NCI-H460 (cell line): Measurements from ENCODE around the gene TRIM15. TPM values are rescaled to one million over a fixed set of nuclear protein-coding genes. Genes with fewer than 3 reads are reported as not detected.
"Not testable (repeated sequence)": the region's sequence is repeated elsewhere in the genome, so short reads cannot be mapped to it uniquely, and the experiment has no call there.

ENCODE experiments used
- DNase-seq: peaks from one replicate; pipeline ENCODE4 v3.0.0-alpha.2; 2016; ENCODE audit warnings: low read depth; ENCODE audit errors: extremely low read depth
- polyA plus RNA-seq: library from polyadenylated mRNA; depleted of rRNA; stranded (reverse); fragments of >200 nt; gene quantifications from 2 replicates; pipeline ENCODE4 v1.2.3, GENCODE V29; 2014; cell fraction: nucleus; rRNA removed
- total RNA-seq: library from RNA; depleted of rRNA; stranded (reverse); fragments of >200 nt; shearing (Covaris generic); gene quantifications from 2 replicates; pipeline ENCODE4 v1.2.3, GENCODE V29; 2014; rRNA removed

Gene TRIM15
- 0.12 TPM in 1 of 2 replicates, not detected in the other for total RNA-seq
- not detected in 2 replicates for polyA plus RNA-seq

DNA sequence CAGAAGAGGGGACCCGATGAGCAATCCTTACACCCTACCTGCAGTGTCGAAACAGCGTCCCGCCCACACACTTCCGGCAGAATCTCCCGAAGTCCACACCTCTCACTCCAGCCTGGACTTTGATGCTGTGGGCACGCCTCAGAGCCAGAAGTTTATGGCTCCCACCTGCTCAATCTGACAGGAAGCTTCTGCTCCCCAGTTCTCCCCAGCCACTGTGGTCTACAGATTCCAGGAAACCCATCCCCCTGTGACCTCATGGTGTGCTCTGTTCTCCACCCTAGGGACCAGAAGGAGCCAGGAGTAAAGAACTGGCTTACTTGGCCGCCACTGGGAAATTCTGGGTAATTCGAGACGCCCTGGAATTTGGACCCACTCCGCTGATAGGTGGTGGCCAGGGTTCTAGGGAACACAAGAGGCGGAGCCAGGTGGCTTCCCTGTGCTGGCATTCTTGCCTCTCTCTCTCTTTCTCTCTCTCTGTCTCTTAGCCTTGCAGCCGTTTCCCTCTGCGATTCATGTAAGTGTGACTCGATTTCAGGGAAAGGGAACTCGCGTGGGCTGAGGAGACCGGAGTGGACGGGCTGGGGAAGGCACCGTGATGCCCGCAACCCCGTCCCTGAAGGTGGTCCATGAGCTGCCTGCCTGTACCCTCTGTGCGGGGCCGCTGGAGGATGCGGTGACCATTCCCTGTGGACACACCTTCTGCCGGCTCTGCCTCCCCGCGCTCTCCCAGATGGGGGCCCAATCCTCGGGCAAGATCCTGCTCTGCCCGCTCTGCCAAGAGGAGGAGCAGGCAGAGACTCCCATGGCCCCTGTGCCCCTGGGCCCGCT lies at the start of gene TRIM15:
TSS of gene TRIM15 (plus strand) at position 457 of the 828 bp plus-strand sequence. CDS start at position 596, 139 bp downstream.
- DNase-seq: no peak

DNA sequence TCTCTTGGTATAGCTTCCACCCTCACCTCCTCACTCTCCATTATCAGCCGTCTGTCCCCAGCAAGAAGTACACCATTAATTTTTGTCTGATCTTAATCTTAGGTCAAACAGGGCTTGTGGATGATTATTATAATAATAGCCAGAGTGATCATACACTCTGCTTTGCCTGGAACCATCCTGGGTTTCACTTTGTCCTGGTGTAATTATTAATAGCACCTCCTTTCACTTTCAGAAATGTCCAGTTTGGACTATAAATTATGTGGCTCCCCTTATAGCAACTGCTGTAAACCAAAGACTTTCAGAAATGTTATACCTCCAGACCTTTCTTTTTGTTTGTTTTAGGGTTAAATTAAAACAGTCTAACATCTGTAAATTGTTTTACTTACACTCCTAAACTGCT lies 49.5 kb upstream of the TRIM15 start:
- DNase-seq: no peak

DNA sequence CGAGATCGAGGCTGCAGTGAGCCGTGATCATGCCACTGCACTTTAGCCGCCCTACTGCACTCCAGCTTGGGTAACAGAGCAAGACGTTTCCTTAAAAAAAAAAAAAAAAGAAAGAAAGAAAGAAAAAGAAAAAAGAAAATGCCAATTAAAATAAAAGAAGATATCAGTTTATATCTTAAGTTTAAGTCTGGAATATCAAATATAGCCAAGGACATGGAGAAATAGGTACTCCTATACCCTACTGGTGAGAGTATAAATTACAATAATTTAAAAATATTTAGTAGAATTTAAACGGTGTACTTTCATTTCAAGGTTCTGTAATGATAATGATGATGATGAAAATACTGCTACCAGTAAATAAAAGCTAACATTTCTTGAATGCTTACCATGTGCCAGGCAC lies 46.6 kb upstream of the TRIM15 start:
- no peak for DNase-seq

DNA sequence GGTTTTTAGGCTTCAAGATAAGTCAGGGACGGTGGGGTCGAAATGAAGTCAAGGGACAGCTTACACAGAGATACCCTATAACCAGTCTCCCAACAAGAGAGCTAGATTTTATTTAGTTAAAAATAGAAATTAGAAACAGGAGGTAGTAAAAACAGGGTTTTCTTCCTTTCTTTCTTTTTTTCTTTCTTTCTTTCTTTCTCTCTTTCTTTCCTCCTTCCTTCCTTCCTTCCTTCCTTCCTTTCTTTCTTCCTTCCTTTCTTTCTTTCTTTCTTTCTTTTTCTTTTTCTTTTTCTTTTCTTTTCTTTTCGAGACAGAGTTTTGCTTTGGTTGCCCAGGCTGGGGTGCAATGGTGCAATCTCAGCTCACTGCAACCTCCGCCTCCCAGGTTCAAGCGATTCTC lies 44.7 kb upstream of the TRIM15 start:
- not testable (repeated sequence) for DNase-seq

DNA sequence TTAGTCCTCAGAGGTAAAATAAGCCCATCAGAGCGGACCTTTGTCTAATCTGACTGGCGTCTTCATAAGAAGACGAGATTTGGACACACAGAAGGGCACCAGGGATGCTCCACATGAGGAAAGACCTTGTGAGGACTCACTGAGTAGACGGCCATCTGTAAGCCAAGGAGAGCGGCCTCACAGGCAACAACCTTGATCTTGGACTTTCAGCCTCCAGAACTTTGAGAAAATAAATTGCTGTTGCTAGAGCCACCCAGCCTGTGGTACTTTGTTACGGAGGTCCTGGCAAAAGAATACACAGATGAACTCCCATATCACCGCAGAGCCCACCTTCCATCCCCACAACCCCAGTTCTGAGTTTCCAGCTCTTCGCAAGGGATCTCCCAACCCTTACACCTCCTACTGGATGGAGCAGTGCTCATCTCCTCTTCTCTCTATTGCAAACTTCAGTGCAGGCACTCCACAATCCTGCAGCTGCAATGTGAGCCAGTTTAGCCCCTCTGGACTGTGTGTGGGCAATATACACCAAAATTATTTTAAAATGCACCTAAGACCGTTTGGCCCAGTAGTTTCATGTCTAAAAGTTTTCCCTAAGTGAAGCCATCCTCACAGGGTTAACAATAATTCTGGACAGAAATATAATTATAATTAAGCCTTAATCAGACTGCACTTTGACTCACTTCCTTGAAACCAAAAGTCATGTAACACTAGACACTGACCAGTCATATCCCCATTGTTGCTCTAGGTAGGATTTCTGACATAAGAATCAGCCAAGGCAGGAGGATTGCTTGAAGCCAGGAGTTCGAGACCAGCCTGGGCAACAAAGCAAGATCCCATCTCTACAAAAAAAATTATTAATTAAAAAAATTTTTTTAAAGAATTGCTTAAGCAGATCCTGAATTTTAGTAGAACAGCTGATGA lies 41.6 kb upstream of the TRIM15 start:
- DNase-seq: no peak

DNA sequence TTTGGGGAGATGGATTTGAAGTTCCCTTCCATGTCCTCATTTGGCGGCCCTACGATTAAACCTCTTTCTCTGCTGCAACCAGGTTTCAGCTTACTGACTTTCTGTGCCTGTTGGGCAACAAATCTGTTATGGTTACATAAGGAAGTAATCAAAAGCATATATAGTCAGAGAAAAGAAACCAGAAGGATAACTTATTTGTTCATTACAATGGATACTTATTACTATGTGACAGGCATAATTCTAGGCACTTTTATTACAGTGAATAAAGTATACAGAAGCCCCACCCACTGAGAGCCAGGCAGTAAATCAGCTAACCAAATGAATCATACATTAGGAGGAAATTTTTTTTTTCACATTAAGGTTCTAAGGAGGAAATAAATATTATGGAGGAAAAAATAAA lies 40.8 kb upstream of the TRIM15 start:
- DNase-seq: no peak

DNA sequence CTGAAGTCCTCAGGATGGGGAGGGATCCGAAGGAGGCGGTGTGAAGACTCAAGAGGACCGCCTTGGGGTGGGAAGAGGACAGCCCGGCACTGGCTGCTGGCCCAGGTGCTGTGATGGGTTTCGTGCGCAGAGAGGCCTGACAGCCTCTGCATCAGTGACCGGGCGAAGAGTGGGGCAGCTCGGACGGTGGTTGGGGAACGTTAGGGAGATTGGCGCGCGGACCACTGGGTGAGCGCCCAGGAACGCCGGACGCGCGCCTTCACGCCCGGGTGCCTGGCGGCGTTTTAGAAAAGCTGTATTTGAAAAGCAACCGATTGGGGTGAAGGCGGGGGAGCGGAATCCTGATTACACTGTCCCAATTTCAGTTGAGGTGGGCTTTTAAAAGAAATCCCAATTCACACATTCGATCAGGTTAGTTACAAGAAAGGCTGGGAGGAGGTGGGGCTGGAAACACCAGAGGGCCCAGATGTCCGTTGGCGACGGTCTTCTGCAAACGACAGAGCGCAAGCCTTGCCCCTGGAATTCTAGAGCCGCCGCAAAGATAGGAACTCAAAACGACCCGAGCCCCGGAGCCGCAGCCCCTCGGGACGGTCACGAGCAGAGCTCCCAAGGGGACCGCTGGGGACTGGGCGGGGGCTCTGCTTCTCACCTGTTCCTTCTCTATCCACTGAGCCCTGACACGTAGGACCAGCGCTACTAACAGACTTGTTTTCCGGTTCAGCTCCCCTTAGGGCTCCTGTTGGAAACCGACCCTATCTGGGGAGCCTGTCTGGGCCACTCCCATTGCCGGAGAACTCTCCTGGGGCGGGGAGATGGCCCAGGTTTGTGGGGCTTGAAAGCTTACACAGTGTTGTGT lies 35.9 kb upstream of the TRIM15 start:
- DNase-seq: no peak

DNA sequence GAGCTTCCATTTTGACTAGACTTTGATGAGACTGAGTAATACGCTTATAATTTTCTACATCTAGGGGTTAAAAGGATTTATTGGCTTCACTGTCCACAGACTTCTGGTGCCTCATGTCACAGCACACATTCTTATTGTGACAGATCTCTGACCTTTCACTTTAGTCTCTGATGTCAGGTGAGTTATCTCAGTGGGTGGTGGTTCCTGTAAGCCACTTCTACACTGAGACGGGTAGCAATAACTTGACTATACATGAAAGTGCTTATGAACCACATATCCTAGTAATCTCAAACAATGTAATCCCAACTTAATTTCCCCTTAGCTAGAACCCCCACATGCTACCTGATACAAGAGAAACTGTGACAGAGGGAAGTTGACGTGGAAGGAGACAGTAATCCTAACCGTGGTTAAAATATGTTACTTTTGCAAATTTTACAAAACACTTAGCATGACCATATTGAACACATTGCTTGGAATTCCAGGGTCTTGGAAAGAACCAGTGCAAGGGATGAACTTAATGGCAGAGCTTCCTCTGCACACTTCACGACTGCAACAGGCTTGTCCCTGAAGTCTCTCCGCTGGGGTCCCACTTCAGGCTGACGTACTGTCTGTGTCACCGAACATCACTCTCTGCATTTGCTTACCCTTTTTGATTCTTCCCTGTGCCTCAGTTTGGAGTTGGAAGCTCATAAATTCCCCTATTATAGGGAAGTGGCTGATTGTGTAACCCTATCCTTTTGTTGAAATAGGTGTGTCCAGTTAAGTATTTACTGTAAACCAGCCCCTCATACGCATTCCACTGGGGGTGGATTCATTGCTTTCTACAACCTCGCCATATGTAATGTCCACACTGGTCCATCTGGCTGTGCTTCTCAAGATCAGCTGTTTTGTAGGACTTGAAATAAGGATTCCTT lies 33.8 kb upstream of the TRIM15 start:
- DNase-seq: no peak

DNA sequence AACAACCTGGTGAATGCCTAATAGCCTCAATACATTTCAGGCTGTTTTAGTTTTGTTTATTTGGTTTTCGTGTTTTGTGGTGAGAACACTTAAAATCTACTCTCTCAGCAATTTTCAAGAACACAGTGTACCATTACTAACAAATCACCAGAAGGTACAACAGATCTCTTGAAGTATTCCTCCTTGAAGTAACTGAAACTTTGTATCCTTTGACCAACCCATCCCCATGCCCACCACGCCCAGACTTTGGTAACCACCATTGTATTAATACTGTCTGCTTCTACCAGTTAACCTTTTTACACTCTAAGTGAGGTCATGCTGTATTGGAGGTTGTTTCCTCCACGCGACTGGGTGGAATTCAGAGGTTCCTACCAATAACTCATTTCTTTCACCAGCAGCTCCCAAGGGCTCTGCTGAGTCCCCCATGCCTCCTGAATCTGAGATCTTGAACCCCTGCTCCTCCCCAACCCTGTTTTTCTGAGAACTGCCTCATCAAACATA lies 33.1 kb upstream of the TRIM15 start:
- DNase-seq: no peak

DNA sequence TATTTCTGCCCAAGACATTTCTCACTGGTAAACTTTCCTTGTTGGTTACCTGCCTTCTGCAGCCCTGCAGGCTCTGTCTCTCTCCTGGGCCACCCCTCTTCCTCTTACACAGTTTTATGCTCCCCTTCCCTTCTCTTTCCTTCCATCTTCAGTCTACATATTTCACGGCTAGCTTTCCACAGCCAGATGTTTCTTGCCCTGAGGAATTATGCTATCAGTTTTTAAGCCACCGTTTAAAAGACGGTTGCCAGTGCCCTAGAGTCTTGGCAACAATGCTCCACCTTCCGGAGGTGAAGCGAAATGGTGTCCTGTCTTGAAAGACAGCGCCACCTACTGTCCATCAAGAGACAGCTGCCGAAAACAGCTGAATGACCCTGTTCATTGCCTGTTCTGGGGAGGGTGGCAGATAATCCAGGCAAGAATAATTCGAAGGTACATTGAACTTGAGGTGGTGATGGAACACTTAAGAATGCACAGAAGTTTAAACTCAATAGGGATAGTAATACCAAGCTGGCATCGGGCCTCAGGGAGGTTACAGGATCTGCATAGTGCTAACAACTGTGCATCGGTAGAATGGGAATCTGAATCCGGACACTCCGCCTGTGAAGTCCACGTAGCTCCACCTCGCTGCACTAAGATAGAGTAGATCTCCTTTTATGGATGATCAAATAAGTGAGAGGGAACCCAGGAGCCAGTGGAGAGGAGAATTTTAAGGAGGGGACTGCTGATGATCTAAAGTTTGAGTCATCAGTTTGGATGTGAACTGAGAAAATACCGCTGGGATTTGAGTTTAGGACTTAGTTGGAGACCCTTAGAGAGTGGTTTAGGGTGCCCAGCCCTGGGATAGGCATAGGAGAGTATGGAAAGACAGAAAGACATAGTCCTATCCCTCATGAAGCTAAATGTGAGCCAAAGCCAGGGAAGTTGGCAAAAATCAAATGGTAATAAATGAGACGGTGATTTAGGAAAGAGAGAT lies 32.2 kb upstream of the TRIM15 start:
- DNase-seq: peak; percentile 74

DNA sequence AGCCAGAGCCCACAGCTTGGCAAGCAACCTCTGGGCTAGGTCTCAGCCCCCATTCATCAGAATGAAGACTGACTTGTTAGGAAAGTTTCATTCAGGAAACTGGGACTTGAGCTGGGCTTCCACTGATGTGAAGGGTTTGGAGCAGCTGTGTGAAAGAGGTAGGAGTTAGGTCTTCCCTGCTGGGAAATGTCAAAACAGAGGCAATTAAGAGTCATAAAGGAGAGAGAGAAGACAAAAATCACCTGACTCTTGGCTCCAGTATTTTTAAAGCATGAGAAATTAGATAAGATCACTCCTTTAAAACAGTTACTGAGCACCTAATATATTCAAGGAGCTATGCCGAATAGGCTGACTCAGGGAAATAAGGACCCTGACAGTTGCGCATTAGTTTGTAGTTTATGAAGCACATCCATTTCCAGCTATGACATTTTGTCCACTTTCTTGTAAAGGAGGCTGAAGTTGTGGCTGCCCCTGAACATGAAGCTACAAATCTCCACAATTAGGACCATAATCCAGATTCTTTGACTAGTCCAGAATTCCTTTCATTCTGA lies 31.3 kb upstream of the TRIM15 start:
- DNase-seq: no peak

DNA sequence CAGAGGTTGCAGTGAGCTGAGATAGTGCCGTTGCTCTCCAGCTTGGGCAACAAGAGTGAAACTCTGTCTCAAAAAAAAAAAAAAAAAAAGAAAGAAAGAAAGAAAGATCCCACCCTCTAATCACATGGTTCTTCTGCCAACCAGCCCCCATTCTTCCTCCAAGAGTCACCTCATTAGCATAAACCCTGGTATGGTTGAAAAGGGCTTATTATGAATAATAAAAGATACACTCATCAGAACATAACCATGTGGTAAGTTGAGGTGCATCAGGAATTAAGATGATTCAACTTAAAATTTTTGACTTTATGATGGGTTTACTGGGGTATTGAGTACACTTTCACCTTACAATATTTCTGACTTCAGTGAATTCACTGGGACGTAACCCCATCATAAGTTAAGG lies 28.2 kb upstream of the TRIM15 start:
- DNase-seq: no peak

DNA sequence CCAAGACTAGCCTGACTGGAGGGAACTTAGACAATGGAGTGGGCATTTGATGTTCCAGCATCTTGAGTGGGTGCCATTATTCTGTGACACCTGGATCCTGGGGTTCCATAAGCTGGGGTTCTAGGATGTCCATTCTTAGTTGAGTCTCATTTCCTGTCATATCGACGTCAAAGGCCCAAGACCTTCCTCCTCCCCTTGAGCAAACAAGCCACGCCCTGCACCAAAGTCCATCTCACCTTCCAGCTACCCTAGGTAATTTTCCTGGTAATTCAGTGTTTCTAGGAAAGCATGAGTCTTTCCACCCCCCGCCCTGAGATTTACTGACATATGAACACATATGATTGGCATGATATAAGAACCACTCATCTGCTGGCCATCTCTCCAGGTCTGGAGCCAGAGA lies 27.6 kb upstream of the TRIM15 start, which contains the start of gene TRIM40:
TSS of gene TRIM40 (plus strand) at position 384 of the 400 bp plus-strand sequence. CDS start 897 bp downstream, outside the sequence.
- no peak for DNase-seq

DNA sequence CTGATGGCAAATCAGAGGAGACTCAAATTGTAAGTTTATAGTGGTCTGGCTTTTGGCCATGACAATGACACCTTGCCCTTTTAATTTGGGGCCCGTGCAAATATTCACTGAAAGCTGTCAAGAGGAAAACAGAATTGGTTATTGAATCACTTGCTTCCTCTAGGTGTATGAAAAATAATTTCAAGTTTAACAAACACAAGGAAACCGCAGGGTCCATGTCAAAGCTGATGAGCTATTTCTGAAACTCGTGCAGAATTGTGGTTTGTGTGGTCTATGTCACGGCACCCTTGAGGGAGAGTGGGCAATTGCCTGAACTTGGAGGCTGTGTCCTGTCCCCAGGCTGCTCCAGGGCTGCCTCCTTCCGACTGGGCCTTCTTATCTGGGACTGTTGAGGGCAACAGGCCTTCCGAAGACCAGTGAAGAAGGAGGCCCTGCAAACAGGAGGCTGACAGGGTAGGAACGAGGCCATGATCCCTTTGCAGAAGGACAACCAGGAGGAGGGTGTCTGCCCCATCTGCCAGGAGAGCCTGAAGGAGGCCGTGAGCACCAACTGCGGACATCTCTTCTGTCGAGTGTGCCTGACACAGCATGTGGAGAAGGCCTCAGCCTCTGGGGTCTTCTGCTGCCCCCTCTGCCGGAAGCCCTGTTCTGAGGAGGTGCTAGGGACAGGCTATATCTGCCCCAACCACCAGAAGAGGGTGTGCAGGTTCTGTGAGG lies 26.6 kb upstream of the TRIM15 start:
- DNase-seq: no peak

DNA sequence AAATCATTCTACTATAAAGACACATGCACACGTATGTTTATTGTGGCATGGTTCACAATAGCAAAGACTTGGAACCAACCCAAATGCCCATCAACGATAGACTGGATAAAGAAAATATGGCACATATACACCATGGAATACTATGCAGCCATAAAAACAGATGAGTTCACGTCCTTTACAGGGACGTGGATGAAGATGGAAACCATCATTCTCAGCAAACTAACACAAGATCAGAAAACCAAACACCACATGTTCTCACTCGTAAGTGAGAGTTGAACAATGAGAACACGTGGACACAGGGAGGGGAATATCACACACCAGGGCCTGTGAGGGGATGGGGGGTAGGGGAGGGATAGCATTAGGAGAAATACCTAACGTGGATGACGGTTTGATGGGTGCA lies 23.1 kb upstream of the TRIM15 start:
- not testable (repeated sequence) for DNase-seq

DNA sequence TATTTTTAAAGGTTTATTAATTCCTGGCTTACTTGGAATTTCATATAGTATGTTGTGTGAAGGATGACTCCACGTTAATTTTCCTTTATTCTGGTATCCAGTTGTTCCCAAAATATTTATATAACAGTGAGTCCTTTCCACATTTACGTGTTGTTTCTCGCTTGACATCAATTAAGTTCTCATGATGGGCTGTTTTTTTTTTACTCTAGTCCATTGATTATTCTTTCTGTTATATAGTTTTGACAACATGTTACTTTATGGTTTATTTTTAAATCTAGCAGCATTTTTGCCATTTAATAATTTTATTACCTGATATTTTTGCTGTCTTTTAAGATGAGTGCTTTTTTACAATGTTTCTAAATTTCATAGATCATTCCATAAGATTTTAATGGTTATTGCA lies 20.7 kb upstream of the TRIM15 start:
- no peak for DNase-seq

DNA sequence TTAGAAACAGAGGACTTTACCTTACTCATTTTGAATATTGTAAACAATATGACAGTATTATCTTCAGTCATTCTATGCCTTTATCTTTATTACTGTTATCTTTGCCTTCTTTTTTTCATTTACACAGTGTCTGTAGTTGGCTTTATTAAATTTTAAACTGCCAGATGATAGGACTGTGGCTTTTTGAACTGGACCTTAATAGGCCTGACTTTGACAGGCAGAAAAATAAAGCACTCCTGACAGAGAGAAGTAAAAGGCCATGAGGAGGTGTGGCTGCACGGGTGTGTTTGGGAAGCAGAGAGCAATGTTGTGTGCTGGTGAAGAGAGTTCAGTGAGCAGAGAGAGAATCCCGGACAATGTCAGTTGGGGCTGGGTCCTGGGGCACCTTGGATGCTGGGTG lies 19.6 kb upstream of the TRIM15 start:
- DNase-seq: no peak
